Mucosa of stomach (tissue), 1 donor: ENCODE measurements around the gene NKX2-2.
A peak's percentile ranks its signal among the peaks of the same experiment; 100 is the strongest.

Experiments used
- H3K27me3 ChIP-seq: one replicate; pipeline ENCODE4 v1.7.0; 2013; ENCODE audit warnings: mild to moderate bottlenecking, low read length; ENCODE audit not compliant: control insufficient read depth, insufficient read depth
- H3K36me3 ChIP-seq: one replicate; pipeline ENCODE4 v1.7.0; 2013; ENCODE audit warnings: low read length; ENCODE audit not compliant: control insufficient read depth, insufficient read depth
- H3K4me1 ChIP-seq: one replicate; pipeline ENCODE4 v1.7.0; 2013; ENCODE audit warnings: mild to moderate bottlenecking, low read length; ENCODE audit not compliant: control insufficient read depth, insufficient read depth
- H3K4me3 ChIP-seq: one replicate; pipeline ENCODE4 v1.7.0; 2013; ENCODE audit warnings: low read length
- H3K9ac ChIP-seq: one replicate; pipeline ENCODE4 v1.7.0; 2013; ENCODE audit warnings: mild to moderate bottlenecking, low read length, moderate library complexity
- H3K9me3 ChIP-seq: one replicate; pipeline ENCODE4 v1.7.0; 2013; ENCODE audit warnings: mild to moderate bottlenecking, low read length, moderate library complexity; ENCODE audit not compliant: control insufficient read depth
- donor health status: Pancreatic carcinoma.

NKX2-2 gene

GRCh38 chr20:21519136-21519584 lies 5.3 kb upstream of the NKX2-2 start:
- H3K27me3 ChIP-seq = peaks cover 96% of the 10 kb centered on the region

GRCh38 chr20:21518292-21518991 lies 4.6 kb upstream of the NKX2-2 start:
- Histone ChIP-seq H3K9ac (peak overlapping the region; percentile 22), H3K4me3 (no peak overlapping the region), H3K4me1 (no peaks in the 10 kb centered on the region), H3K9me3 (no peaks in the 10 kb centered on the region), H3K36me3 (no peaks in the 10 kb centered on the region), H3K27me3 (peaks cover 93% of the 10 kb centered on the region)

More at GRCh38 chr20:21519136-21519584, 5.3 kb upstream of the NKX2-2 start:
- no peak overlapping the region for H3K4me3 ChIP-seq
- H3K36me3 ChIP-seq = no peaks in the 10 kb centered on the region
- no peaks in the 10 kb centered on the region for H3K4me1 ChIP-seq
- H3K9ac ChIP-seq = peak overlapping the region; percentile 22
- no peaks in the 10 kb centered on the region for H3K9me3 ChIP-seq

DNA sequence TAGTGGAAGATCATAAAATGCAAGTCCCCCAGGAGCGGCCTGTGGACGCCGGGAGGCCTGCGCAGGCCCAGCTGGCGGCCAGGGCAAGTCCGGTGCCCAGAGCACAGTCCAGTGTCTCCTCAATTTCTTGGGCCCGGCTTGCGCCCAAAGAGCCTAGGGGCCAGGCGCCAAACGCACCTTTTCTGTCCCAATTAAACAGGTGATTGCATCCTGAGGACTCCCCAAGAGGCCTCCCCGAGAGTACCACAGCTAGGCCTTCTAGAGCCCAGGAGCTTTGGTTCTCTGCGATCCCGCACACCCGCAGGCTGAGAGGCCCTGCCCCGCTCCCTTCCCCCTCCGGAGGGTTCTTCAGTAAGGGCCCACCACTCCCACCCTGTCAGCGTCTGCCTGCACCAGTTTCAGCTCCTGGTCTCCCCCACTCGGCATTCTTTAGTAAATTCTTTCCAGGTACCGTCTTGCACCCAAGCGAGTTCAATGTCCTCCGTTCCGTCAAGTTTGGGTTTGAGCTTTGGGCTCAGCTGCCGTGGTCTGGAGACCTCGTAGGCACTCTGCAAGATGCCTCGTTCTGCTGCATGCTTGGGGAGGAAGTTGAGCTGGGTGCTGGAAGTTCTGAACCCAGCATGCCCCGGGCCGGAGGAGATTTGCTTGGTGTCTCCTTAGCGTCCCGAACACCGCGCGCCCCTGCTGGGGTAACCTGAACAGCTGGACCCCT lies 3.9 kb upstream of the NKX2-2 start:
- Histone ChIP-seq H3K27me3 (peaks cover 93% of the 10 kb centered on the region), H3K36me3 (no peaks in the 10 kb centered on the region), H3K9me3 (no peaks in the 10 kb centered on the region), H3K4me3 (no peak overlapping the region), H3K4me1 (peaks cover 1% of the 10 kb centered on the region), H3K9ac (peak overlapping the region; percentile 22)

- Histone ChIP-seq H3K4me1 (peaks cover 9% of the 10 kb centered on the region), H3K27me3 (peaks cover 93% of the 10 kb centered on the region), H3K4me3 (no peak overlapping the region), H3K36me3 (no peaks in the 10 kb centered on the region), H3K9me3 (no peaks in the 10 kb centered on the region), H3K9ac (peak overlapping the region; percentile 28)
Observed at GRCh38 chr20:21516861-21517565, 3.1 kb upstream of the NKX2-2 start.

GRCh38 chr20:21516180-21516567 lies 2.3 kb upstream of the NKX2-2 start:
- Histone ChIP-seq H3K4me3 (no peak overlapping the region), H3K27me3 (peaks cover 92% of the 10 kb centered on the region), H3K9ac (peak overlapping the region; percentile 28), H3K36me3 (no peaks in the 10 kb centered on the region), H3K9me3 (no peaks in the 10 kb centered on the region), H3K4me1 (peaks cover 10% of the 10 kb centered on the region)

GRCh38 chr20:21515300-21516179 lies 1.7 kb upstream of the NKX2-2 start:
- no peak overlapping the region for H3K4me3 ChIP-seq
- H3K27me3 ChIP-seq = peaks cover 91% of the 10 kb centered on the region
- no peaks in the 10 kb centered on the region for H3K9me3 ChIP-seq
- no peaks in the 10 kb centered on the region for H3K36me3 ChIP-seq
- peaks cover 10% of the 10 kb centered on the region for H3K4me1 ChIP-seq
- H3K9ac ChIP-seq = peak overlapping the region; percentile 28

GRCh38 chr20:21514553-21515251 lies 838 bp upstream of the NKX2-2 start:
- no peaks in the 10 kb centered on the region for H3K9me3 ChIP-seq
- no peaks in the 10 kb centered on the region for H3K36me3 ChIP-seq
- H3K4me1 ChIP-seq = peaks cover 10% of the 10 kb centered on the region
- H3K4me3 ChIP-seq = no peak overlapping the region
- peaks cover 91% of the 10 kb centered on the region for H3K27me3 ChIP-seq
- H3K9ac ChIP-seq = no peak overlapping the region

GRCh38 chr20:21513181-21513663 lies 642 bp downstream of the NKX2-2 start:
- no peaks in the 10 kb centered on the region for H3K36me3 ChIP-seq
- no peaks in the 10 kb centered on the region for H3K9me3 ChIP-seq
- H3K4me3 ChIP-seq = no peak overlapping the region
- peak overlapping the region; percentile 47 for H3K9ac ChIP-seq
- peaks cover 88% of the 10 kb centered on the region for H3K27me3 ChIP-seq
- peaks cover 10% of the 10 kb centered on the region for H3K4me1 ChIP-seq

- peaks cover 88% of the 10 kb centered on the region for H3K27me3 ChIP-seq
- H3K4me1 ChIP-seq = peaks cover 10% of the 10 kb centered on the region
- no peak overlapping the region for H3K4me3 ChIP-seq
- peak overlapping the region; percentile 47 for H3K9ac ChIP-seq
- H3K36me3 ChIP-seq = no peaks in the 10 kb centered on the region
- no peaks in the 10 kb centered on the region for H3K9me3 ChIP-seq
Observed at GRCh38 chr20:21512634-21513180, 1.2 kb downstream of the NKX2-2 start.

- H3K36me3 ChIP-seq = no peaks in the 10 kb centered on the region
- no peak overlapping the region for H3K4me3 ChIP-seq
- peak overlapping the region; percentile 47 for H3K9ac ChIP-seq
- H3K9me3 ChIP-seq = no peaks in the 10 kb centered on the region
- H3K4me1 ChIP-seq = peaks cover 10% of the 10 kb centered on the region
- H3K27me3 ChIP-seq = peaks cover 88% of the 10 kb centered on the region
Observed at GRCh38 chr20:21511850-21512633, 1.8 kb downstream of the NKX2-2 start.
